AG08395 (cell line): ENCODE results near the gene GCSH.
A peak's percentile ranks its signal among the peaks of the same experiment; 100 is the strongest.
"Not testable (repeated sequence)": the region's sequence is repeated elsewhere in the genome, so short reads cannot be mapped to it uniquely, and the experiment has no call there.

ENCODE experiments used
- DNase-seq: peaks from one replicate; pipeline ENCODE4 v3.0.0; 2012; ENCODE audit warnings: mixed read lengths, low spot score

GCSH gene

GRCh38 chr16:81095953-81096714, at the start of gene GCSH:
GCSH (minus strand) TSS chr16:81096395; CDS start chr16:81096278, 117 bp downstream.
- DNase-seq = peak; percentile 99

GRCh38 chr16:81143921-81144471, 47.8 kb upstream of the GCSH start:
- DNase-seq = no peak

- DNase-seq = no peak
These were observed 46.7 kb upstream of the GCSH start for GRCh38 chr16:81142864-81143263.

GRCh38 chr16:81140930-81141780, 45.0 kb upstream of the GCSH start:
- DNase-seq = no peak

- DNase-seq = no peak
These were observed 42.8 kb upstream of the GCSH start for GRCh38 chr16:81138831-81139557.

GRCh38 chr16:81137754-81138153, 41.6 kb upstream of the GCSH start:
- DNase-seq = no peak

- DNase-seq = peak; percentile 37
These were observed 40.5 kb upstream of the GCSH start for GRCh38 chr16:81136390-81137335.

GRCh38 chr16:81130126-81130525, 33.9 kb upstream of the GCSH start:
- no peak for DNase-seq

- no peak for DNase-seq
These were observed 32.7 kb upstream of the GCSH start for GRCh38 chr16:81128726-81129524.

GRCh38 chr16:81127051-81127450, 30.9 kb upstream of the GCSH start:
- DNase-seq = peak; percentile 62

GRCh38 chr16:81123092-81123852, 27.1 kb upstream of the GCSH start:
- no peak for DNase-seq

GRCh38 chr16:81121474-81121990, 25.3 kb upstream of the GCSH start:
- no peak for DNase-seq

GRCh38 chr16:81117436-81117835, 21.2 kb upstream of the GCSH start:
- no peak for DNase-seq

GRCh38 chr16:81116285-81116684, 20.1 kb upstream of the GCSH start:
- DNase-seq = no peak

- DNase-seq = no peak
These were observed 16.3 kb upstream of the GCSH start for GRCh38 chr16:81112453-81112852.

GRCh38 chr16:81109274-81109673, 13.1 kb upstream of the GCSH start:
- not testable (repeated sequence) for DNase-seq

GRCh38 chr16:81107511-81107910, 11.3 kb upstream of the GCSH start:
- no peak for DNase-seq

GRCh38 chr16:81106826-81107503, 10.8 kb upstream of the GCSH start:
- no peak for DNase-seq

GRCh38 chr16:81105946-81106345, 9.8 kb upstream of the GCSH start:
- no peak for DNase-seq
